ENCODE data around the gene ZKSCAN1.

DNA sequence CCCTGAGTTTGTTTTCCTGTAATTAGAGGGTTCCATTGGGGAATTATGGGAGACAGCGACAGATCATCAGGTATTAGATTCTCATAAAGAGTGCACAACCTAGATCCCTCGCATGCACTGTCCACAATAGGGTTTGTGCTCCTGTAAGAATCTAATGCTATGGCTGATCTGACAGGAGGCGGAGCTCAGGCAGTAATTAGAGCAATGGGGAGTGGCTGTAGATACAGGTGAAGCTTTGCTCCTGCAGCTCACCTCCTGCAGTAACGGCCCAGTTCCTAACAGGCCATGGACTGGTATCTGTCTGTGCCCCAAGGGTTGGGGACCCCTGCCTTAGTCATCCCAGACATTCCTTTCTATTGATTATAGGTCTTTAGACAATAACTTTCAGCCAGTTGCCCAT is 33.3 kb downstream of the ZKSCAN1 start:
- TF ChIP-seq, protein P1, sequence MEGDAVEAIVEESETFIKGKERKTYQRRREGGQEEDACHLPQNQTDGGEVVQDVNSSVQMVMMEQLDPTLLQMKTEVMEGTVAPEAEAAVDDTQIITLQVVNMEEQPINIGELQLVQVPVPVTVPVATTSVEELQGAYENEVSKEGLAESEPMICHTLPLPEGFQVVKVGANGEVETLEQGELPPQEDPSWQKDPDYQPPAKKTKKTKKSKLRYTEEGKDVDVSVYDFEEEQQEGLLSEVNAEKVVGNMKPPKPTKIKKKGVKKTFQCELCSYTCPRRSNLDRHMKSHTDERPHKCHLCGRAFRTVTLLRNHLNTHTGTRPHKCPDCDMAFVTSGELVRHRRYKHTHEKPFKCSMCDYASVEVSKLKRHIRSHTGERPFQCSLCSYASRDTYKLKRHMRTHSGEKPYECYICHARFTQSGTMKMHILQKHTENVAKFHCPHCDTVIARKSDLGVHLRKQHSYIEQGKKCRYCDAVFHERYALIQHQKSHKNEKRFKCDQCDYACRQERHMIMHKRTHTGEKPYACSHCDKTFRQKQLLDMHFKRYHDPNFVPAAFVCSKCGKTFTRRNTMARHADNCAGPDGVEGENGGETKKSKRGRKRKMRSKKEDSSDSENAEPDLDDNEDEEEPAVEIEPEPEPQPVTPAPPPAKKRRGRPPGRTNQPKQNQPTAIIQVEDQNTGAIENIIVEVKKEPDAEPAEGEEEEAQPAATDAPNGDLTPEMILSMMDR (IDR thresholded peaks at IDR 0.05): no peak
- TF ChIP-seq POLR2A (IDR thresholded peaks at IDR 0.05): no peak

Measured in testis (tissue), 2 donors.